WERI-Rb-1 (cell line): ENCODE data around the gene UBE2J2.
A peak's percentile ranks its signal among the peaks of the same experiment; 100 is the strongest.

ENCODE experiments used
- DNase-seq: peaks from one replicate; pipeline ENCODE4 v3.0.0-alpha.2; 2020
- H3K27ac ChIP-seq: fragments of 250-450 bp; sonication (Bioruptor Pico); 2 replicates; pipeline ENCODE4 v1.5.1; 2020; ENCODE audit warnings: mild to moderate bottlenecking, moderate library complexity
- H3K27me3 ChIP-seq: fragments of 250-450 bp; sonication (Bioruptor Pico); 2 replicates; pipeline ENCODE4 v1.5.1; 2021; ENCODE audit warnings: mild to moderate bottlenecking, low read depth, moderate library complexity; ENCODE audit not compliant: insufficient read depth, severe bottlenecking
- H3K36me3 ChIP-seq: fragments of 250-450 bp; sonication (Bioruptor Pico); 2 replicates; pipeline ENCODE4 v1.5.1; 2020; ENCODE audit warnings: mild to moderate bottlenecking, moderate library complexity
- H3K4me3 ChIP-seq: 2 replicates; pipeline ENCODE4 v1.5.1; 2011; ENCODE audit warnings: low read depth, mild to moderate bottlenecking, control low read depth, low read length
- H3K9me3 ChIP-seq: fragments of 250-450 bp; sonication (Bioruptor Pico); 2 replicates; pipeline ENCODE4 v1.5.1; 2021; ENCODE audit warnings: mild to moderate bottlenecking, moderate library complexity; ENCODE audit not compliant: severe bottlenecking
- TF ChIP-seq, protein P1 (sequence below): IDR thresholded peaks from 2 replicates; pipeline ENCODE4 v1.5.1; 2011; ENCODE audit warnings: low read depth, mild to moderate bottlenecking, control low read depth, inconsistent platforms, low read length

Gene UBE2J2

DNA sequence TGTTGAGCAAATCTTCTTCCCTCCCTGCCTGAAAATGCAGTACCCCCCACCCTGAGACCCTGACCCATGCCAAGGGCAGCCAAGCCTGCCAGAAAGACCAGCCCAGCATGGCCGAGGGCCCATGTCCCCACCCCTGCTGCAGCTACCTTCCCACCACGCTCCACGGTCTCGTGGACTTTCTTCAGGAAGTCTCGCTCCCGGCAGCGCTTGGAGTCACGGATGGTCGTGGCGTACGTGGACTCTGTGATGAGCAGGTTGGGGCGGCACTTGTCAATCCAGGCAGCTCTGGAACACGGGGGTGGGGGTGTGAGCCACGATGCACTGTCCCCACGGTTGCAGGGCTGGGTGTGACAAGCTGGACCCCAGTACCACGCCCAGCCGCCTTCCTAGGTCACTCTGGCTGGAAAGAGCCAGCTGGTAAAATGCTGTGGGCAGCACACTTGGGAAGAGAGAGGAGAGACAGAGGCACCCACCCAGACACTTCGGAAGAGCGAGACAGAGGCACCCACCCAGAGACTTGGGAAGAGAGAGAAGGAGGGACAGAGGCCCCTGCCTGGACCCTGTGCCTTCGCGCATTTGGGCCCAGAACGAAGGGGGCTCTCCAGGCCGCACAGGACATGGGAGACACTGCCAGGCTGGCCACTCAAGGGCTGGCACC is 41.2 kb upstream of the UBE2J2 start:
- TF ChIP-seq, protein P1, sequence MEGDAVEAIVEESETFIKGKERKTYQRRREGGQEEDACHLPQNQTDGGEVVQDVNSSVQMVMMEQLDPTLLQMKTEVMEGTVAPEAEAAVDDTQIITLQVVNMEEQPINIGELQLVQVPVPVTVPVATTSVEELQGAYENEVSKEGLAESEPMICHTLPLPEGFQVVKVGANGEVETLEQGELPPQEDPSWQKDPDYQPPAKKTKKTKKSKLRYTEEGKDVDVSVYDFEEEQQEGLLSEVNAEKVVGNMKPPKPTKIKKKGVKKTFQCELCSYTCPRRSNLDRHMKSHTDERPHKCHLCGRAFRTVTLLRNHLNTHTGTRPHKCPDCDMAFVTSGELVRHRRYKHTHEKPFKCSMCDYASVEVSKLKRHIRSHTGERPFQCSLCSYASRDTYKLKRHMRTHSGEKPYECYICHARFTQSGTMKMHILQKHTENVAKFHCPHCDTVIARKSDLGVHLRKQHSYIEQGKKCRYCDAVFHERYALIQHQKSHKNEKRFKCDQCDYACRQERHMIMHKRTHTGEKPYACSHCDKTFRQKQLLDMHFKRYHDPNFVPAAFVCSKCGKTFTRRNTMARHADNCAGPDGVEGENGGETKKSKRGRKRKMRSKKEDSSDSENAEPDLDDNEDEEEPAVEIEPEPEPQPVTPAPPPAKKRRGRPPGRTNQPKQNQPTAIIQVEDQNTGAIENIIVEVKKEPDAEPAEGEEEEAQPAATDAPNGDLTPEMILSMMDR = no peak
- H3K36me3 ChIP-seq = peaks cover 93% of the 10 kb centered on the region

DNA sequence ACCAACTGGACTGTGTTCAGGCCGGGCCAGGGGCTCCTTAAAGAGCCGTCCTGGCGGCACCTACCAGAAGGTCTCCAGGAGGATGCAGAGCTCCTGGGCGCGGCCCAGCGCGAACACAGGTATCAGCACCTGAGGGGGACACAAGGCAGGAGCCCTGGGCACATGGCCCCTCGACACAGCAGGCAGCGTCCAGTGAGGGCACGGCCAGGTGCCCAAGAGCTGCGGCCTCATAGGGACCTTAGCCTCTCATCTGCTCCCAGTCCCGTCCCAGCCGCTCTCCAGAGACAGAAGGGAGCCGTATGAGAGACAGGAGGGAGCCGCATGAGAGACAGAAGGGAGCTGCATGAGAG is 40.6 kb upstream of the UBE2J2 start:
- Histone ChIP-seq H3K27me3 (no peaks in the 10 kb centered on the region), H3K36me3 (peaks cover 93% of the 10 kb centered on the region), H3K4me3 (no peak overlapping the region), H3K9me3 (no peaks in the 10 kb centered on the region), H3K27ac (peak overlapping the region; percentile 27; the same call in 1 of the 2 replicates)
- no peak for DNase-seq
- TF ChIP-seq, protein P1 = no peak

More for the DNA sequence above, 41.2 kb upstream of the UBE2J2 start:
- no peaks in the 10 kb centered on the region for H3K27me3 ChIP-seq
- no peak overlapping the region for H3K4me3 ChIP-seq
- H3K9me3 ChIP-seq = no peaks in the 10 kb centered on the region
- H3K27ac ChIP-seq = peak overlapping the region; percentile 76
- no peak for DNase-seq

GRCh38 chr1:1313500-1314236 is 40.0 kb upstream of the UBE2J2 start:
- TF ChIP-seq, protein P1 = no peak
- no peak overlapping the region; the same call in 1 of the 2 replicates for H3K27ac ChIP-seq
- no peaks in the 10 kb centered on the region for H3K9me3 ChIP-seq
- H3K4me3 ChIP-seq = no peak overlapping the region
- no peaks in the 10 kb centered on the region for H3K27me3 ChIP-seq
- DNase-seq = no peak
- peaks cover 93% of the 10 kb centered on the region for H3K36me3 ChIP-seq

GRCh38 chr1:1312450-1313314 is 39.0 kb upstream of the UBE2J2 start:
- no peak overlapping the region; the same call in 1 of the 2 replicates for H3K27ac ChIP-seq
- H3K9me3 ChIP-seq = no peaks in the 10 kb centered on the region
- no peak overlapping the region for H3K4me3 ChIP-seq
- H3K36me3 ChIP-seq = peaks cover 88% of the 10 kb centered on the region
- DNase-seq = no peak
- TF ChIP-seq, protein P1 = no peak
- no peaks in the 10 kb centered on the region for H3K27me3 ChIP-seq

DNA sequence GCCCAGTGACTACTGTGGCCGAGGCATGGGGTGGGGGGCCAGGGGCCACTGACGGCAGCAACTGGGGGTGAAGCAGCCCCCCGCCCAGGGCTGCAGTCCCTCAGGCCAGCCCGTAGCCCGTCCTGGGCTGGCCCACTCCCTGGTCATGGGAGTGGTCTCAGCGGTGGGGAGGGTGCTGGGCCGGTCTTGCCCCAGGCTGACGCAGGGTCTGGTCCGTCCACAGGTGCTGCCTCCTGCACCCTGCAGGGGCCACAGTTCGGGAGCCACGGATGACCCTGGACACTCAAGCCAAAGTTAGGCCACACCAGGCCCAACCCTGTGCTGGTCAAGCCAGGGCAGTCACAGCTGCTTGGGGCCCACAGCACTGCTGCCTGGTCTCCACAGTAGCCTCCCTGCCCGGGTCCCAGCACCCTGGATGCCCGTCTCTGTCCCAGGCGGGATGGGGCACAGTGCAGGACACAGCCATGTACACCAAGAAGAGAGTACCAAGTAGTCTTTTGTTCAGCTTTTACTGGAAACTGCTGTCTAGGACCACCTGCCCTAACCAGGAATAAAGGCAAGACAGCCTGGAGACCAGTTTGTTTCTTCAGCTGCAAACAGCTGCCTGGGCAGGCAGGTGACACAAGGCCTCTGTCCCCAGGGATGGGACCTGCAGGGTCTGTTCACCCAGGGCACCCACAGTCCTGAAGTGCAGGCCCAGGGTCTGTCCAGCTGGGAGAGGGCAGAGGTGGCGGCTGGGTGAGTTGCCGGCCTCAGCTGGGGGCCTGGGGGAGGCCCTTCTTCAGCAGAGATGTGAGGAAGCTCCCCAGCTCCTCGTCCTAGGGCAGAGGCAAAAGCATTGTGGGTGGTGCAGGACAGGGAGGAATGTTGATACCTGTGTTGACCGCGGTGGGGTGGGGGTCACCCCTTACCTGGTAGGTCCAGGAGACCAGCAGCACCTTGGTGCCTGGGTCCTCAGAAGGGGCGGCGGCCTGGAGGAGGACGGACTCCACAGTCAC is 37.8 kb upstream of the UBE2J2 start:
- Histone ChIP-seq H3K9me3 (no peaks in the 10 kb centered on the region), H3K36me3 (peaks cover 80% of the 10 kb centered on the region), H3K4me3 (no peak overlapping the region), H3K27me3 (no peaks in the 10 kb centered on the region), H3K27ac (no peak overlapping the region)
- no peak for DNase-seq
- TF ChIP-seq, protein P1 = no peak
